A549 (cell line): ENCODE results near the gene BCAT1. TPM values are rescaled to one million over a fixed set of nuclear protein-coding genes. Genes with fewer than 3 reads are reported as not detected.

ENCODE experiments used
- ATAC-seq, 2 experiments: fragments of 200-7000 bp in 1 of 2; fragments of >200 bp in 1 of 2; cut with Nextera tagmentation in 1 of 2; cut with Tn5 transposase in 1 of 2; 3 replicates each; pipeline versions ENCODE4 v1.8.0 to v1.9.1; 2018 to 2020; ENCODE audit warnings: mild to moderate bottlenecking in 1 of 2, moderate library complexity in 1 of 2
- CTCF ChIA-PET: fragments of 300-600 bp; sonication (Branson Sonifier 250); formaldehyde crosslinking; extraction: SDS; loops from one replicate; lab custom pipeline; 2021; ENCODE audit warnings: antibody characterized with exemption, inconsistent platforms; lab: Yijun Ruan, JAX
- POLR2A ChIA-PET: fragments of 350-600 bp; formaldehyde crosslinking; extraction: SDS; loops from one replicate; lab custom pipeline; 2021; ENCODE audit warnings: antibody characterized with exemption, inconsistent platforms; lab: Yijun Ruan, JAX
- DNase-seq, 2 experiments: peaks; one replicate each; pipeline versions ENCODE4 v3.0.0 to v3.0.0-alpha.2; 2011 to 2016; ENCODE audit warnings: low read depth in 1 of 2, low spot score in 1 of 2
- FAIRE-seq: peaks from 2 replicates; lab custom pipeline; 2011; peaks lifted over from hg19 to GRCh38; lab: Jason Lieb, UNC
- H3K27ac ChIP-seq, 2 experiments: fragments of >200 bp; sonication (Bioruptor Twin); formaldehyde crosslinking; 3 replicates each; pipeline ENCODE4 v1.5.1; 2016 to 2017
- H3K4me1 ChIP-seq: fragments of >200 bp; sonication (Bioruptor Twin); formaldehyde crosslinking; 3 replicates; pipeline ENCODE4 v1.6.1; 2016
- H3K4me2 ChIP-seq: fragments of >200 bp; sonication (Bioruptor Twin); formaldehyde crosslinking; 3 replicates; pipeline ENCODE4 v1.6.1; 2016
- H3K4me3 ChIP-seq: fragments of >200 bp; sonication (Bioruptor Twin); formaldehyde crosslinking; 3 replicates; pipeline ENCODE4 v1.5.1; 2016
- H3K9me3 ChIP-seq: fragments of >200 bp; sonication (Bioruptor Twin); formaldehyde crosslinking; 3 replicates; pipeline ENCODE4 v1.6.1; 2016
- CEBPB ChIP-seq, 2 experiments: fragments of >200 bp in 1 of 2; sonication (Bioruptor Twin) in 1 of 2; formaldehyde crosslinking in 1 of 2; IDR thresholded peaks; 2 replicates each; pipeline ENCODE4 v1.6.1; 2012 to 2016
- CHD2 ChIP-seq: fragments of 150-350 bp; IDR thresholded peaks from 2 replicates; pipeline ENCODE4 v1.6.1; 2014; ENCODE audit warnings: low read length; ENCODE audit not compliant: partially characterized antibody
- CHD4 ChIP-seq: fragments of 200-600 bp; sonication (generic); IDR thresholded peaks from 2 replicates; pipeline ENCODE4 v1.6.1; 2016; ENCODE audit warnings: antibody characterized with exemption, mild to moderate bottlenecking, borderline replicate concordance
- EHMT2 ChIP-seq: fragments of 200-600 bp; sonication (generic); IDR thresholded peaks from 2 replicates; pipeline ENCODE4 v1.6.1; 2016; ENCODE audit warnings: antibody characterized with exemption, low read depth, mild to moderate bottlenecking, moderate library complexity
- EP300 ChIP-seq, 2 experiments: fragments of >200 bp; sonication (Bioruptor Twin); formaldehyde crosslinking; IDR thresholded peaks; 2 replicates in 1 of 2; 3 replicates in 1 of 2; pipeline ENCODE4 v1.6.1; 2016 to 2017
- GATA3 ChIP-seq: IDR thresholded peaks from 2 replicates; pipeline ENCODE4 v1.6.1; 2012; ENCODE audit warnings: borderline replicate concordance
- HDAC2 ChIP-seq: fragments of 200-600 bp; sonication (generic); IDR thresholded peaks from 2 replicates; pipeline ENCODE4 v1.6.1; 2016
- HOXB13 ChIP-seq: fragments of 250-450 bp; sonication (Bioruptor Pico); IDR thresholded peaks from 2 replicates; pipeline ENCODE4 v1.5.0; 2020; ENCODE audit warnings: low read depth, mild to moderate bottlenecking, moderate library complexity
- JUNB ChIP-seq: fragments of >200 bp; sonication (Bioruptor Twin); formaldehyde crosslinking; IDR thresholded peaks from 2 replicates; pipeline ENCODE4 v1.6.1; 2016
- KDM1A ChIP-seq: fragments of 200-600 bp; sonication (generic); IDR thresholded peaks from 2 replicates; pipeline ENCODE4 v1.6.1; 2016; ENCODE audit warnings: low read depth, mild to moderate bottlenecking
- MAFK ChIP-seq: fragments of 450-650 bp; IDR thresholded peaks from 2 replicates; pipeline ENCODE4 v1.6.1; 2014; ENCODE audit not compliant: partially characterized antibody
- PHF8 ChIP-seq: fragments of 200-600 bp; sonication (generic); IDR thresholded peaks from 2 replicates; pipeline ENCODE4 v1.6.1; 2016; ENCODE audit warnings: low read depth, mild to moderate bottlenecking, antibody characterized with exemption, moderate library complexity, borderline replicate concordance
- POLR2AphosphoS2 ChIP-seq: conservative IDR thresholded peaks from 2 replicates; pipeline ENCODE4 v1.6.1; 2012; ENCODE audit warnings: low read length, improper control_type of control experiment, inconsistent platforms
- RAD21 ChIP-seq, 2 experiments: fragments of >200 bp in 1 of 2; sonication (Bioruptor Twin) in 1 of 2; formaldehyde crosslinking in 1 of 2; IDR thresholded peaks in 1 of 2; conservative IDR thresholded peaks in 1 of 2; 2 replicates in 1 of 2; 3 replicates in 1 of 2; pipeline ENCODE4 v1.6.1; 2012 to 2018; ENCODE audit warnings: inconsistent platforms in 1 of 2
- RARB ChIP-seq: fragments of 250-450 bp; sonication (Bioruptor Pico); IDR thresholded peaks from 2 replicates; pipeline ENCODE4 v1.8.0; 2021; ENCODE audit warnings: mild to moderate bottlenecking, moderate library complexity
- RCOR1 ChIP-seq: fragments of 150-350 bp; IDR thresholded peaks from 2 replicates; pipeline ENCODE4 v1.6.1; 2014; ENCODE audit warnings: antibody characterized with exemption, low read length, low read depth
- ZC3H11A ChIP-seq: fragments of 450-650 bp; IDR thresholded peaks from 2 replicates; pipeline ENCODE4 v1.6.1; 2014; ENCODE audit warnings: antibody characterized with exemption, mild to moderate bottlenecking
- WGBS: methylation state at CpG from one replicate; pipeline ENCODE4 v1.1.6; 2017; ENCODE audit errors: missing lambda C conversion rate; 5-methylcytosine and 5-hydroxymethylcytosine counted together
- polyA plus RNA-seq, 4 experiments: library from polyadenylated mRNA; depleted of rRNA in 3 of 4; stranded (reverse); fragments of >200 nt; fragmentation: RNase III in 1 of 4; extraction: RNeasy Plus Mini Kit Qiagen cat#74134 plus additional on column Dnase treatment in 1 of 4; gene quantifications; 2 replicates in 3 of 4; 3 replicates in 1 of 4; pipeline ENCODE4 v1.2.3, GENCODE V29; 2011 to 2017
- TF ChIP-seq, protein P1 (sequence below): fragments of 250-450 bp; sonication (Bioruptor Pico); IDR thresholded peaks from 2 replicates; pipeline ENCODE4 v1.5.0; 2020; ENCODE audit warnings: low read depth, mild to moderate bottlenecking, moderate library complexity
- TF ChIP-seq, protein P2 (sequence below): IDR thresholded peaks from 2 replicates; pipeline ENCODE4 v1.6.1; 2012; ENCODE audit warnings: low read depth, borderline replicate concordance
- TF ChIP-seq, protein P3 (sequence below): fragments of 250-450 bp; sonication (Bioruptor Pico); IDR thresholded peaks from 2 replicates; pipeline ENCODE4 v1.5.0; 2021; ENCODE audit warnings: mild to moderate bottlenecking, moderate library complexity, borderline replicate concordance
- TF ChIP-seq, protein P4 (sequence below): IDR thresholded peaks from 2 replicates; pipeline ENCODE4 v1.6.1; 2012

The BCAT1 gene
- polyA plus RNA-seq, 2 of the 4 experiments (the other 2 are of a cell fraction): 10.5 to 14.6 TPM

DNA sequence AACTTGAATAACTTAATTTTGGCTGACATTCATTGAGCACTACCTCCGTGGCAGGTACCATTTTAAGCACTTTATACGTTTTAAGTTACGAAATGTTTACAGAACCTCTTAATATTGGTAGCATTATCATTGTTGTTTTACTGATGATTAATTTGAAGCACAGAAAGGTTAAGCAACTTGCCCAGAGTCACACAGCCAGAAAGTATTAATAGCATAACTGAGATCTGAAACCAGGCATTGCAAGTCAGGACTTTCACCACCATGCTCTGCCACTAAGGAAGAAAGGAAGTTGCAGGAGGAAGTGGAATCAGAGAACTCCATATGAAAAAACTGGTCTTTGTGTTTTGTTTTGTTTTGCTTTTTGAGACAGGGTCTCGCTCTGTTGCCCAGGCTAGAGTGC lies 28.2 kb upstream of the BCAT1 start:
- Histone ChIP-seq H3K4me1 (no peaks in the 10 kb centered on the region), H3K9me3 (no peaks in the 10 kb centered on the region), H3K4me2 (no peak overlapping the region), H3K27ac (no peak overlapping the region), H3K4me3 (no peak overlapping the region)
- FAIRE-seq (no peak), DNase-seq (no peak), ATAC-seq (no peak)
- ChIA-PET POLR2A (no interaction called here), CTCF (interaction anchor here (1.5 kb wide), 1 partner anchor 15 kb away, joined by 6 read pairs; no protein-coding TSS in a partner anchor)
- TF ChIP-seq, protein P1, sequence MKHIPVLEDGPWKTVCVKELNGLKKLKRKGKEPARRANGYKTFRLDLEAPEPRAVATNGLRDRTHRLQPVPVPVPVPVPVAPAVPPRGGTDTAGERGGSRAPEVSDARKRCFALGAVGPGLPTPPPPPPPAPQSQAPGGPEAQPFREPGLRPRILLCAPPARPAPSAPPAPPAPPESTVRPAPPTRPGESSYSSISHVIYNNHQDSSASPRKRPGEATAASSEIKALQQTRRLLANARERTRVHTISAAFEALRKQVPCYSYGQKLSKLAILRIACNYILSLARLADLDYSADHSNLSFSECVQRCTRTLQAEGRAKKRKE (CRISPR knock-in tag): no peak
- TF ChIP-seq EHMT2 (no peak), JUNB (no peak), EP300 (IDR thresholded peaks at IDR 0.05) (no peak), ZC3H11A (no peak), KDM1A (no peak), CEBPB (IDR thresholded peaks at IDR 0.05) (no peak), RCOR1 (no peak), HOXB13 (no peak)
- TF ChIP-seq, protein P2, sequence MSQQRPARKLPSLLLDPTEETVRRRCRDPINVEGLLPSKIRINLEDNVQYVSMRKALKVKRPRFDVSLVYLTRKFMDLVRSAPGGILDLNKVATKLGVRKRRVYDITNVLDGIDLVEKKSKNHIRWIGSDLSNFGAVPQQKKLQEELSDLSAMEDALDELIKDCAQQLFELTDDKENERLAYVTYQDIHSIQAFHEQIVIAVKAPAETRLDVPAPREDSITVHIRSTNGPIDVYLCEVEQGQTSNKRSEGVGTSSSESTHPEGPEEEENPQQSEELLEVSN: no peak
- WGBS: 72% methylated on average over 4 of the region's 4 CpGs

DNA sequence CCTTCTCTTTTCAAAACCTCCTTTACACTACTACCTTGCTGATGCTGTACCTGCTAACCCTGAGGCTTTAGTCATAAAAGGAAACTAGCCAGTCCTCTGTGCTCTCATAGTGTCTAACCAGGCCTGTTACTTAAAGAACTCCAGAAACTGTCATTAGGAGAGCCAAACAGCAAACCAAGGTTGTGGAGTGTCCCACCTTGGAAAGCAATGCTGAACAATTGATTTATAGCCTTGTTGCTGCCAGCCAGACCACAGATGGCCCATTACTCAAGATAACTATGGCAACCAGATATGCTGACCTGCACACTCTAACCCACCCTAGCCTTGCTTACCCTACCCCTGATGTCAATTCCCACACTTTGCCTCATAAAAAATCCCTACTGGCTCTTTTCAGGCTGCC lies 26.5 kb upstream of the BCAT1 start:
- CTCF ChIA-PET: no interaction called here
- no peak for DNase-seq
- FAIRE-seq: no peak

DNA sequence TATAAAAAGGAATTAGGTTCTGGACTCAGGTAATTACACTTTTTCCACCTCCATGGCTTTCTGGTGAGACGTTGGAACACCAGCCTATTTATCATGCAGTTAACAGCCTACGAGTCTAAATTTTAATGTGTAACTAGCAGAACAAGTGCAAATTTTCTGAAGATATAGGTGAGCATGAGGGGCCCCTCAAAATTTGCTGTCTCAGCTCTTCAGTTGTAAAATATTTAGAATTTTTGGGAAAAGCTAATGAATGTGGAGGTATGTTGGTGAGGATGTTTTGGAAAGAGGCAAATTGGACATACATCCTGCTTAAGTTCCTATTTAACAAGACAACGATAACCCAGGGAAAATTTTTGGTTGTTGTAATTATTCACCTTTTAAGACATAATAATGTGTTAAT lies 25.3 kb upstream of the BCAT1 start:
- ATAC-seq: no peak
- no peak for FAIRE-seq
- ChIA-PET POLR2A (no interaction called here), CTCF (interaction anchor here (0.6 kb wide), 1 partner anchor 169 kb away, joined by 3 read pairs; no protein-coding TSS in a partner anchor)
- Histone ChIP-seq H3K27ac (no peak overlapping the region), H3K4me3 (no peak overlapping the region), H3K4me2 (no peak overlapping the region)
- TF ChIP-seq CHD2: no peak
- TF ChIP-seq, protein P3, sequence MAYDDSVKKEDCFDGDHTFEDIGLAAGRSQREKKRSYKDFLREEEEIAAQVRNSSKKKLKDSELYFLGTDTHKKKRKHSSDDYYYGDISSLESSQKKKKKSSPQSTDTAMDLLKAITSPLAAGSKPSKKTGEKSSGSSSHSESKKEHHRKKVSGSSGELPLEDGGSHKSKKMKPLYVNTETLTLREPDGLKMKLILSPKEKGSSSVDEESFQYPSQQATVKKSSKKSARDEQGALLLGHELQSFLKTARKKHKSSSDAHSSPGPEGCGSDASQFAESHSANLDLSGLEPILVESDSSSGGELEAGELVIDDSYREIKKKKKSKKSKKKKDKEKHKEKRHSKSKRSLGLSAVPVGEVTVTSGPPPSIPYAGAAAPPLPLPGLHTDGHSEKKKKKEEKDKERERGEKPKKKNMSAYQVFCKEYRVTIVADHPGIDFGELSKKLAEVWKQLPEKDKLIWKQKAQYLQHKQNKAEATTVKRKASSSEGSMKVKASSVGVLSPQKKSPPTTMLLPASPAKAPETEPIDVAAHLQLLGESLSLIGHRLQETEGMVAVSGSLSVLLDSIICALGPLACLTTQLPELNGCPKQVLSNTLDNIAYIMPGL (CRISPR knock-in tag): no peak
- no peak for TF ChIP-seq RARB
- TF ChIP-seq MAFK: peak; percentile 42
- TF ChIP-seq, protein P1 (CRISPR knock-in tag): no peak
- TF ChIP-seq, all 56 proteins: peak for 1
- 18% methylated on average over 3 of the region's 3 CpGs for WGBS
- no peaks in the 10 kb centered on the region for H3K4me1 ChIP-seq
- no peak for DNase-seq
- H3K9me3 ChIP-seq: no peaks in the 10 kb centered on the region

More for the DNA sequence above, 26.5 kb upstream of the BCAT1 start:
- TF ChIP-seq, protein P1 (CRISPR knock-in tag): no peak
- no peak for TF ChIP-seq PHF8
- TF ChIP-seq, protein P4, sequence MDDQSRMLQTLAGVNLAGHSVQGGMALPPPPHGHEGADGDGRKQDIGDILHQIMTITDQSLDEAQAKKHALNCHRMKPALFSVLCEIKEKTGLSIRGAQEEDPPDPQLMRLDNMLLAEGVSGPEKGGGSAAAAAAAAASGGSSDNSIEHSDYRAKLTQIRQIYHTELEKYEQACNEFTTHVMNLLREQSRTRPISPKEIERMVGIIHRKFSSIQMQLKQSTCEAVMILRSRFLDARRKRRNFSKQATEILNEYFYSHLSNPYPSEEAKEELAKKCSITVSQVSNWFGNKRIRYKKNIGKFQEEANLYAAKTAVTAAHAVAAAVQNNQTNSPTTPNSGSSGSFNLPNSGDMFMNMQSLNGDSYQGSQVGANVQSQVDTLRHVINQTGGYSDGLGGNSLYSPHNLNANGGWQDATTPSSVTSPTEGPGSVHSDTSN: no peak
- TF ChIP-seq GATA3: no peak
- TF ChIP-seq POLR2AphosphoS2: no peak
- no peak for TF ChIP-seq RAD21 (conservative IDR thresholded peaks at IDR 0.05 in 1 of 2, IDR thresholded peaks at IDR 0.05 in 1 of 2)
- TF ChIP-seq HDAC2: no peak
- TF ChIP-seq CHD4: no peak
- no peak for TF ChIP-seq RARB
- no peak overlapping the region for H3K4me3 ChIP-seq
- H3K27ac ChIP-seq: no peak overlapping the region
- POLR2A ChIA-PET: no interaction called here
- ATAC-seq: no peak
- H3K9me3 ChIP-seq: no peaks in the 10 kb centered on the region
- H3K4me2 ChIP-seq: no peak overlapping the region
- no peaks in the 10 kb centered on the region for H3K4me1 ChIP-seq
